HEK293T (cell line): ENCODE data around the gene NDFIP1.

Experiments
- BHLHE40 ChIP-seq: fragments of 450-650 bp; IDR thresholded peaks from 2 replicates; pipeline ENCODE4 v1.6.1; 2016; ENCODE audit warnings: mild to moderate bottlenecking, moderate library complexity, borderline replicate concordance
- CTBP1 ChIP-seq: fragments of 450-650 bp; IDR thresholded peaks from 2 replicates; pipeline ENCODE4 v1.6.1; 2016; ENCODE audit warnings: borderline replicate concordance
- FOXA1 ChIP-seq: fragments of 450-650 bp; IDR thresholded peaks from 2 replicates; pipeline ENCODE4 v1.6.1; 2016; ENCODE audit warnings: mild to moderate bottlenecking
- FOXM1 ChIP-seq: fragments of 450-650 bp; IDR thresholded peaks from 2 replicates; pipeline ENCODE4 v1.6.1; 2017; ENCODE audit warnings: mild to moderate bottlenecking, borderline replicate concordance
- HDGF ChIP-seq: fragments of 450-650 bp; IDR thresholded peaks from 2 replicates; pipeline ENCODE4 v1.6.1; 2017; ENCODE audit warnings: antibody characterized with exemption, borderline replicate concordance
- L3MBTL2 ChIP-seq: fragments of 450-650 bp; conservative IDR thresholded peaks from 2 replicates; pipeline ENCODE4 v1.6.1; 2016; ENCODE audit warnings: mild to moderate bottlenecking
- SUZ12 ChIP-seq: fragments of 450-650 bp; IDR thresholded peaks from 2 replicates; pipeline ENCODE4 v1.6.1; 2016; ENCODE audit warnings: mild to moderate bottlenecking

GRCh38 chr5:142104491-142104890, 4.1 kb upstream of the NDFIP1 start:
- TF ChIP-seq HDGF (no peak), FOXM1 (no peak), L3MBTL2 (no peak), FOXA1 (no peak), SUZ12 (no peak), BHLHE40 (no peak), CTBP1 (no peak)
